Vagina (tissue), 2 donors: ENCODE data around the gene STK40. TPM values are rescaled to one million over a fixed set of nuclear protein-coding genes. Genes with fewer than 3 reads are reported as not detected.
A peak's percentile ranks its signal among the peaks of the same experiment; 100 is the strongest.

Experiments used
- DNase-seq, 2 donors: peaks; one replicate each; pipeline ENCODE4 v3.0.0-alpha.2; 2017; ENCODE audit errors: extremely low spot score in 2 of 2
- H3K27ac ChIP-seq: fragments of 200-600 bp; sonication (generic); one replicate; pipeline ENCODE4 v1.5.1; 2019
- H3K27me3 ChIP-seq: fragments of 200-600 bp; sonication (generic); one replicate; pipeline ENCODE4 v1.5.1; 2019
- H3K36me3 ChIP-seq, 2 donors: fragments of 200-600 bp; sonication (generic); one replicate each; pipeline ENCODE4 v1.5.1; 2017 to 2019
- H3K4me1 ChIP-seq: fragments of 200-600 bp; sonication (generic); one replicate; pipeline ENCODE4 v1.5.1; 2019
- H3K4me3 ChIP-seq, 2 donors: fragments of 200-600 bp; sonication (generic); 1 replicate in 1 of 2; 2 replicates in 1 of 2; pipeline ENCODE4 v1.5.1; 2016 to 2019
- H3K9me3 ChIP-seq: fragments of 200-600 bp; sonication (generic); one replicate; pipeline ENCODE4 v1.5.1; 2019
- CTCF ChIP-seq, 3 experiments: fragments of 450-650 bp in 2 of 3; fragments of 200-600 bp in 1 of 3; sonication (generic) in 1 of 3; IDR thresholded peaks; one replicate each; pipeline ENCODE4 v1.5.1; 2017 to 2019; ENCODE audit warnings: antibody characterized with exemption in 3 of 3, mild to moderate bottlenecking in 2 of 3, moderate library complexity in 2 of 3
- POLR2A ChIP-seq, 2 donors: fragments of 450-650 bp; IDR thresholded peaks; one replicate each; pipeline ENCODE4 v1.6.1; 2017; ENCODE audit warnings: antibody characterized with exemption in 2 of 2, mild to moderate bottlenecking in 2 of 2, moderate library complexity in 2 of 2
- POLR2AphosphoS5 ChIP-seq, 2 donors: sonication (generic); formaldehyde crosslinking; IDR thresholded peaks; one replicate each; pipeline ENCODE4 v1.9.0; 2017; ENCODE audit warnings: antibody characterized with exemption in 2 of 2, mild to moderate bottlenecking in 2 of 2, low read depth in 1 of 2; ENCODE audit not compliant: insufficient read depth in 1 of 2
- intact Hi-C: fragments of 100-400 bp; cut with DNase I; formaldehyde crosslinking; loops from one replicate; pipeline ENCODE4 v1.15.1; 2023
- small RNA-seq: library from RNA; depleted of rRNA; stranded (forward); fragments of <200 nt; gene quantifications from one replicate; pipeline ENCODE3, GENCODE V24; 2016
- total RNA-seq: library from RNA; depleted of rRNA; stranded (reverse); fragments of >200 nt; gene quantifications from one replicate; pipeline ENCODE4 v1.2.3, GENCODE V29; 2016

STK40 gene
- total RNA-seq, 1 donor from 2014 or later: 35.4 TPM

- intact Hi-C loops: no loop called here
- H3K9me3 ChIP-seq: no peaks in the 10 kb centered on the region
- no peak overlapping the region for H3K27ac ChIP-seq
- DNase-seq: no peak
- TF ChIP-seq POLR2A (IDR thresholded peaks at IDR 0.05) (no peak), POLR2AphosphoS5 (IDR thresholded peaks at IDR 0.05; ENCODE audit: insufficient read depth in 1 of 2, low read depth in 1 of 2) (no peak), CTCF (IDR thresholded peaks at IDR 0.05) (no peak)
- no peak overlapping the region for H3K4me3 ChIP-seq
- no peaks in the 10 kb centered on the region for H3K27me3 ChIP-seq
- H3K4me1 ChIP-seq: peaks cover 9% of the 10 kb centered on the region
- H3K36me3 ChIP-seq: peaks cover 0 to 68% of the 10 kb centered on the region in 2 donors
These were observed 90.3 kb downstream of the STK40 start for GRCh38 chr1:36295390-36295789.

Small RNA genes within 50 kb of the gene (small RNA-seq; reads per million reads assigned to genes)
- not detected for gene RNU4-27P
- 1.0 reads per million, percentile 21 among the genes with 10 or more reads in this experiment for gene SNORA63C

Other genes with a start within 250 kb of the STK40 start
- 52.1 TPM for gene TRAPPC3, start 236.4 kb downstream of the STK40 start, total RNA-seq
- 93.8 TPM for gene MAP7D1, start 229.8 kb downstream of the STK40 start, total RNA-seq
- 57.7 TPM for gene THRAP3, start 161.5 kb downstream of the STK40 start, total RNA-seq
- 17.2 TPM for gene SH3D21, start 79.6 kb downstream of the STK40 start, total RNA-seq
- 101 TPM for gene EVA1B, start 62.3 kb downstream of the STK40 start, total RNA-seq
- 45.2 TPM for gene LSM10, start 12.0 kb upstream of the STK40 start, total RNA-seq
- gene OSCP1, start 64.5 kb upstream of the STK40 start, total RNA-seq: 5.2 TPM
- gene MRPS15, start 78.5 kb upstream of the STK40 start, total RNA-seq: 54.0 TPM
- 8.8 TPM for gene CSF3R, start 97.0 kb upstream of the STK40 start, total RNA-seq